IMR-90 (cell line): ENCODE measurements around the gene CASTOR1. TPM values are rescaled to one million over a fixed set of nuclear protein-coding genes. Genes with fewer than 3 reads are reported as not detected.

Experiments used
- ATAC-seq: fragments of 200-7000 bp; cut with Tn5 transposase; 2 replicates; pipeline ENCODE4 v1.9.1; 2020; ENCODE audit warnings: low read depth, mild to moderate bottlenecking, moderate library complexity
- BruUV-seq: library from RNA; stranded (reverse); fragments of 400-500 nt; replicated peaks from 2 replicates; lab custom pipeline; 2021; lab: Mats Ljungman, UMichigan
- CTCF ChIA-PET: fragments of 300-600 bp; formaldehyde crosslinking; extraction: SDS; loops from one replicate; lab custom pipeline; 2021; ENCODE audit warnings: antibody characterized with exemption; lab: Yijun Ruan, JAX
- POLR2A ChIA-PET: fragments of 300-600 bp; sonication (Branson Sonifier 250); formaldehyde crosslinking; loops from one replicate; lab custom pipeline; 2022; ENCODE audit warnings: antibody characterized with exemption; ENCODE audit not compliant: unreplicated experiment; lab: Charles Lee
- DNase-seq: peaks from one replicate; pipeline ENCODE4 v3.0.0; 2013
- H2AFZ ChIP-seq: replicated peaks from 2 replicates; pipeline ENCODE3; 2013; ENCODE audit warnings: low read length, mild to moderate bottlenecking; ENCODE audit not compliant: poor library complexity
- H2AK5ac ChIP-seq: 2 replicates; pipeline ENCODE4 v1.6.1; 2013; ENCODE audit warnings: low read depth, low read length, inconsistent platforms
- H2AK9ac ChIP-seq: replicated peaks from 2 replicates; pipeline ENCODE3; 2013; ENCODE audit warnings: mild to moderate bottlenecking, low read depth, low read length, moderate library complexity; ENCODE audit not compliant: poor library complexity
- H2BK120ac ChIP-seq: 2 replicates; pipeline ENCODE4 v1.6.1; 2013; ENCODE audit warnings: low read depth, low read length, inconsistent platforms
- H2BK15ac ChIP-seq: 3 replicates; pipeline ENCODE4 v1.6.1; 2013; ENCODE audit warnings: low read depth, low read length, inconsistent platforms
- H2BK20ac ChIP-seq: 2 replicates; pipeline ENCODE4 v1.6.1; 2013; ENCODE audit warnings: low read depth, mild to moderate bottlenecking, inconsistent platforms, low read length, moderate library complexity
- H2BK5ac ChIP-seq: 2 replicates; pipeline ENCODE4 v1.6.1; 2013; ENCODE audit warnings: mild to moderate bottlenecking, low read depth, low read length, inconsistent platforms; ENCODE audit not compliant: poor library complexity, severe bottlenecking
- H3K14ac ChIP-seq: replicated peaks from 2 replicates; pipeline ENCODE4 v1.6.1; 2013; ENCODE audit warnings: low read depth, low read length, inconsistent platforms
- H3K18ac ChIP-seq: 2 replicates; pipeline ENCODE4 v1.6.1; 2013; ENCODE audit warnings: low read depth, low read length, control low read depth
- H3K23ac ChIP-seq: 2 replicates; pipeline ENCODE4 v1.6.1; 2013; ENCODE audit warnings: low read depth, low read length, inconsistent platforms
- H3K27ac ChIP-seq: 2 replicates; pipeline ENCODE4 v1.5.1; 2013; ENCODE audit warnings: mild to moderate bottlenecking, control low read depth, low read length; ENCODE audit not compliant: insufficient read depth
- H3K27me3 ChIP-seq: 2 replicates; pipeline ENCODE4 v1.6.1; 2013; ENCODE audit warnings: low read length; ENCODE audit not compliant: control insufficient read depth, insufficient read depth
- H3K36me3 ChIP-seq: 2 replicates; pipeline ENCODE4 v1.6.1; 2013; ENCODE audit warnings: low read length, mixed read lengths; ENCODE audit not compliant: control insufficient read depth, insufficient read depth
- H3K4ac ChIP-seq: 2 replicates; pipeline ENCODE4 v1.6.1; 2013; ENCODE audit warnings: low read depth, low read length, inconsistent platforms
- H3K4me1 ChIP-seq: 2 replicates; pipeline ENCODE4 v1.6.1; 2013; ENCODE audit warnings: low read length, mixed read lengths; ENCODE audit not compliant: control insufficient read depth, insufficient read depth
- H3K4me2 ChIP-seq: 2 replicates; pipeline ENCODE4 v1.6.1; 2013; ENCODE audit warnings: low read depth, mild to moderate bottlenecking, control low read depth, low read length, moderate library complexity
- H3K4me3 ChIP-seq: 2 replicates; pipeline ENCODE4 v1.5.1; 2013; ENCODE audit warnings: low read depth, mild to moderate bottlenecking, control low read depth, low read length, moderate library complexity; ENCODE audit not compliant: insufficient read depth
- H3K56ac ChIP-seq: 2 replicates; pipeline ENCODE4 v1.6.1; 2013; ENCODE audit warnings: low read length, inconsistent platforms; ENCODE audit not compliant: insufficient read depth; ENCODE audit errors: extremely low read depth
- H3K79me1 ChIP-seq, 2 experiments: 2 replicates each; pipeline ENCODE4 v1.6.1; 2013; ENCODE audit warnings: low read length in 2 of 2, inconsistent platforms in 1 of 2, low read depth in 1 of 2
- H3K9ac ChIP-seq: 2 replicates; pipeline ENCODE4 v1.6.1; 2013; ENCODE audit warnings: low read depth, low read length, control low read depth
- H3K9me1 ChIP-seq: 2 replicates; pipeline ENCODE4 v1.6.1; 2013; ENCODE audit warnings: low read length, inconsistent platforms; ENCODE audit not compliant: insufficient read depth
- H3K9me3 ChIP-seq: 2 replicates; pipeline ENCODE4 v1.6.1; 2013; ENCODE audit warnings: low read length; ENCODE audit not compliant: control insufficient read depth, insufficient read depth
- H4K20me1 ChIP-seq: 2 replicates; pipeline ENCODE4 v1.6.1; 2013; ENCODE audit warnings: low read length, inconsistent platforms; ENCODE audit not compliant: insufficient read depth
- H4K5ac ChIP-seq: 2 replicates; pipeline ENCODE4 v1.6.1; 2013; ENCODE audit warnings: mild to moderate bottlenecking, low read depth, low read length, control low read depth
- H4K8ac ChIP-seq, 2 experiments: 2 replicates each; pipeline ENCODE4 v1.6.1; 2013; ENCODE audit warnings: low read depth in 2 of 2, low read length in 2 of 2, control low read depth in 1 of 2, inconsistent platforms in 1 of 2
- H4K91ac ChIP-seq: 2 replicates; pipeline ENCODE4 v1.6.1; 2013; ENCODE audit warnings: low read depth, low read length, inconsistent platforms; ENCODE audit not compliant: insufficient read depth
- BHLHE40 ChIP-seq: fragments of 150-350 bp; IDR thresholded peaks from 2 replicates; pipeline ENCODE4 v1.6.1; 2016; ENCODE audit warnings: mild to moderate bottlenecking, low read depth, low read length
- CEBPB ChIP-seq: IDR thresholded peaks from 2 replicates; pipeline ENCODE4 v1.6.1; 2012; ENCODE audit warnings: low read depth, low read length, improper control_type of control experiment
- CHD1 ChIP-seq: IDR thresholded peaks from 2 replicates; pipeline ENCODE4 v1.6.1; 2012; ENCODE audit warnings: low read depth, low read length, improper control_type of control experiment
- CTCF ChIP-seq: conservative IDR thresholded peaks from 2 replicates; pipeline ENCODE4 v1.5.1; 2012; ENCODE audit warnings: mild to moderate bottlenecking, low read depth, low read length, improper control_type of control experiment
- ELK1 ChIP-seq: fragments of 150-350 bp; IDR thresholded peaks from 2 replicates; pipeline ENCODE4 v1.6.1; 2016; ENCODE audit warnings: low read depth, mild to moderate bottlenecking, low read length, moderate library complexity, borderline replicate concordance
- FOS ChIP-seq: fragments of 150-350 bp; IDR thresholded peaks from 2 replicates; pipeline ENCODE4 v1.6.1; 2016; ENCODE audit warnings: low read depth, low read length
- MAZ ChIP-seq: IDR thresholded peaks from 2 replicates; pipeline ENCODE4 v1.6.1; 2012; ENCODE audit warnings: low read depth, mild to moderate bottlenecking, low read length, improper control_type of control experiment, moderate library complexity, borderline replicate concordance
- MXI1 ChIP-seq: IDR thresholded peaks from 2 replicates; pipeline ENCODE4 v1.6.1; 2012; ENCODE audit warnings: low read depth, mild to moderate bottlenecking, low read length, moderate library complexity, borderline replicate concordance
- NFE2L2 ChIP-seq: fragments of 150-350 bp; IDR thresholded peaks from 2 replicates; pipeline ENCODE4 v1.6.1; 2016; ENCODE audit warnings: low read depth, mild to moderate bottlenecking, low read length
- POLR2A ChIP-seq: IDR thresholded peaks from 2 replicates; pipeline ENCODE4 v1.6.1; 2012; ENCODE audit warnings: mild to moderate bottlenecking, low read depth, low read length
- RAD21 ChIP-seq: IDR thresholded peaks from 2 replicates; pipeline ENCODE4 v1.6.1; 2012; ENCODE audit warnings: low read length, improper control_type of control experiment
- RCOR1 ChIP-seq: IDR thresholded peaks from 2 replicates; pipeline ENCODE4 v1.6.1; 2012; ENCODE audit warnings: mild to moderate bottlenecking, low read length, improper control_type of control experiment; ENCODE audit not compliant: insufficient replicate concordance
- RFX5 ChIP-seq: IDR thresholded peaks from 2 replicates; pipeline ENCODE4 v1.8.0; 2012; ENCODE audit warnings: low read depth, mild to moderate bottlenecking, low read length, moderate library complexity
- SMC3 ChIP-seq: fragments of 150-350 bp; IDR thresholded peaks from 2 replicates; pipeline ENCODE4 v1.6.1; 2016; ENCODE audit warnings: low read depth, mild to moderate bottlenecking, antibody characterized with exemption, low read length, moderate library complexity
- USF2 ChIP-seq: fragments of 150-350 bp; IDR thresholded peaks from 2 replicates; pipeline ENCODE4 v1.6.1; 2017; ENCODE audit warnings: mild to moderate bottlenecking, antibody characterized with exemption, low read length, low read depth
- WGBS, 2 experiments: methylation state at CpG; one replicate each; pipeline versions ENCODE4 v1.1.5 to v1.1.7; 2013; ENCODE audit warnings: missing lambda C conversion rate in 2 of 2; ENCODE audit not compliant: insufficient read length in 1 of 2; ENCODE audit errors: extremely low coverage in 2 of 2; 5-methylcytosine and 5-hydroxymethylcytosine counted together
- dilution Hi-C: fragments of 300-500 bp; cut with HindIII; formaldehyde crosslinking; loops from one replicate; pipeline ENCODE4 v1.14.3; 2018; ENCODE audit warnings: low sequenced_read_pairs; ENCODE audit not compliant: unreplicated experiment
- in situ Hi-C: fragments of 300-500 bp; cut with MboI; formaldehyde crosslinking; loops from 3 replicates; pipeline ENCODE4 v1.14.3; 2019; ENCODE audit warnings: low sequenced_read_pairs, inconsistent platforms, mixed read lengths
- intact Hi-C: fragments of 100-400 bp; cut with micrococcal nuclease; formaldehyde crosslinking; loops from 2 replicates; pipeline ENCODE4 v1.10.0; 2022
- polyA plus RNA-seq, 3 experiments: library from polyadenylated mRNA; depleted of rRNA; stranded (reverse); fragments of >200 nt; gene quantifications; 2 replicates each; pipeline ENCODE4 v1.2.3, GENCODE V29; 2012; ENCODE audit warnings: low replicate concordance in 1 of 3
- total RNA-seq: library from RNA; depleted of rRNA; stranded (reverse); fragments of >200 nt; gene quantifications from 2 replicates; pipeline ENCODE4 v1.2.3, GENCODE V29; 2012

CASTOR1 gene
- total and polyA plus RNA-seq, 2 of the 4 experiments (the other 2 are of a cell fraction): 10.6 to 23.5 TPM

GRCh38 chr22:30326255-30326705, 37.0 kb upstream of the CASTOR1 start:
- 1% methylated on average over 16 of the region's 34 CpGs; no CpG with 5 or more reads in 1 of the 2 experiments for WGBS, 2 experiments
- Histone ChIP-seq H3K56ac (peak overlapping the region; percentile 47; the same call in 1 of the 2 replicates), H3K18ac (peak overlapping the region; percentile 60), H3K27ac (peak overlapping the region; percentile 91), H3K79me1 (peaks cover 22 to 52% of the 10 kb centered on the region in 2 experiments), H4K91ac (peak overlapping the region; percentile 76), H3K9me1 (peaks cover 31% of the 10 kb centered on the region), H3K4ac (peak overlapping the region; percentile 81), H3K9ac (peak overlapping the region; percentile 90), H3K9me3 (no peaks in the 10 kb centered on the region), H3K4me2 (peak overlapping the region; percentile 97), H3K23ac (peak overlapping the region; percentile 77; the same call in 1 of the 2 replicates), H2BK5ac (peak overlapping the region; percentile 92), H4K8ac (peak overlapping the region; percentile 5 to 71; a peak in 2 of 4 replicates), H3K27me3 (no peaks in the 10 kb centered on the region), H3K14ac (peak overlapping the region; percentile 69), H3K36me3 (peaks cover 5% of the 10 kb centered on the region), H2AFZ (peak overlapping the region; percentile 90), H2BK20ac (no peak overlapping the region), H4K20me1 (peaks cover 39% of the 10 kb centered on the region), H2AK5ac (peak overlapping the region; percentile 90), H4K5ac (peak overlapping the region; percentile 59; the same call in 1 of the 2 replicates), H3K4me1 (peaks cover 26% of the 10 kb centered on the region), H3K4me3 (peak overlapping the region; percentile 97), H2BK120ac (peak overlapping the region; percentile 12; the same call in 1 of the 2 replicates), H2BK15ac (no peak overlapping the region), H2AK9ac (peak overlapping the region; percentile 90)
- CTCF ChIA-PET: interaction anchor here (2.6 kb wide), 1 partner anchor 38 kb away, joined by 9 read pairs; the partner anchor contains the start of gene CASTOR1
- intact Hi-C loops (loop anchor here (2.0 kb wide), 1 partner anchor 37 kb away; the partner anchor contains the start of gene CASTOR1), dilution Hi-C loops (no loop called here), in situ Hi-C loops (no loop called here)
- DNase-seq: no peak
- BruUV-seq: no TSS peak
- peak; percentile 60 for ATAC-seq
- POLR2A ChIA-PET: interaction anchor here (0.9 kb wide), 3 partner anchors 10 to 49 kb away, joined by 3 to 7 read pairs (median 3); no protein-coding TSS in a partner anchor
- TF ChIP-seq USF2 (no peak), MXI1 (no peak), CTCF (no peak), NFE2L2 (no peak), RAD21 (no peak), RFX5 (no peak), MAZ (no peak), CHD1 (no peak), RCOR1 (no peak), POLR2A (no peak), FOS (no peak), BHLHE40 (no peak), ELK1 (no peak), CEBPB (no peak), SMC3 (no peak)
